Nephron progenitor cell (in vitro differentiated cells): ENCODE data around the gene CDC7.
"Not testable (repeated sequence)": the region's sequence is repeated elsewhere in the genome, so short reads cannot be mapped to it uniquely, and the experiment has no call there.

ENCODE experiments used
- DNase-seq: peaks from one replicate; pipeline ENCODE4 v3.0.0; 2021
- H3K27ac Mint-ChIP-seq: 2 replicates; pipeline ENCODE4 v1.8.0; 2021; ENCODE audit warnings: mild to moderate bottlenecking, moderate library complexity, mixed read lengths
- H3K27me3 Mint-ChIP-seq: 2 replicates; pipeline ENCODE4 v1.8.0; 2021; ENCODE audit warnings: mild to moderate bottlenecking, low read depth, mixed read lengths; ENCODE audit not compliant: poor library complexity
- H3K36me3 Mint-ChIP-seq: 2 replicates; pipeline ENCODE4 v1.8.0; 2021; ENCODE audit warnings: low read depth, mixed read lengths
- H3K4me1 Mint-ChIP-seq: 2 replicates; pipeline ENCODE4 v1.8.0; 2021; ENCODE audit warnings: mixed read lengths
- H3K4me3 Mint-ChIP-seq: 2 replicates; pipeline ENCODE4 v1.8.0; 2021; ENCODE audit warnings: mild to moderate bottlenecking, moderate library complexity, mixed read lengths
- H3K9me3 Mint-ChIP-seq: 2 replicates; pipeline ENCODE4 v1.8.0; 2021; ENCODE audit warnings: mild to moderate bottlenecking, moderate library complexity, mixed read lengths
- TF ChIP-seq, protein P1 (sequence below): fragments of 200-600 bp; sonication (generic); IDR thresholded peaks from 2 replicates; pipeline ENCODE4 v1.5.0; 2021; ENCODE audit warnings: antibody characterized with exemption

The CDC7 gene

GRCh38 chr1:91513160-91513559 lies 12.5 kb downstream of the CDC7 start:
- H3K4me3 Mint-ChIP-seq, result no peak overlapping the region
- H3K27ac Mint-ChIP-seq, result no peak overlapping the region
- peaks cover 54% of the 10 kb centered on the region for H3K36me3 Mint-ChIP-seq
- no peaks in the 10 kb centered on the region for H3K9me3 Mint-ChIP-seq
- no peaks in the 10 kb centered on the region for H3K27me3 Mint-ChIP-seq
- no peaks in the 10 kb centered on the region for H3K4me1 Mint-ChIP-seq
- TF ChIP-seq, protein P1, sequence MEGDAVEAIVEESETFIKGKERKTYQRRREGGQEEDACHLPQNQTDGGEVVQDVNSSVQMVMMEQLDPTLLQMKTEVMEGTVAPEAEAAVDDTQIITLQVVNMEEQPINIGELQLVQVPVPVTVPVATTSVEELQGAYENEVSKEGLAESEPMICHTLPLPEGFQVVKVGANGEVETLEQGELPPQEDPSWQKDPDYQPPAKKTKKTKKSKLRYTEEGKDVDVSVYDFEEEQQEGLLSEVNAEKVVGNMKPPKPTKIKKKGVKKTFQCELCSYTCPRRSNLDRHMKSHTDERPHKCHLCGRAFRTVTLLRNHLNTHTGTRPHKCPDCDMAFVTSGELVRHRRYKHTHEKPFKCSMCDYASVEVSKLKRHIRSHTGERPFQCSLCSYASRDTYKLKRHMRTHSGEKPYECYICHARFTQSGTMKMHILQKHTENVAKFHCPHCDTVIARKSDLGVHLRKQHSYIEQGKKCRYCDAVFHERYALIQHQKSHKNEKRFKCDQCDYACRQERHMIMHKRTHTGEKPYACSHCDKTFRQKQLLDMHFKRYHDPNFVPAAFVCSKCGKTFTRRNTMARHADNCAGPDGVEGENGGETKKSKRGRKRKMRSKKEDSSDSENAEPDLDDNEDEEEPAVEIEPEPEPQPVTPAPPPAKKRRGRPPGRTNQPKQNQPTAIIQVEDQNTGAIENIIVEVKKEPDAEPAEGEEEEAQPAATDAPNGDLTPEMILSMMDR, result peak; percentile 19
- DNase-seq, result no peak

DNA sequence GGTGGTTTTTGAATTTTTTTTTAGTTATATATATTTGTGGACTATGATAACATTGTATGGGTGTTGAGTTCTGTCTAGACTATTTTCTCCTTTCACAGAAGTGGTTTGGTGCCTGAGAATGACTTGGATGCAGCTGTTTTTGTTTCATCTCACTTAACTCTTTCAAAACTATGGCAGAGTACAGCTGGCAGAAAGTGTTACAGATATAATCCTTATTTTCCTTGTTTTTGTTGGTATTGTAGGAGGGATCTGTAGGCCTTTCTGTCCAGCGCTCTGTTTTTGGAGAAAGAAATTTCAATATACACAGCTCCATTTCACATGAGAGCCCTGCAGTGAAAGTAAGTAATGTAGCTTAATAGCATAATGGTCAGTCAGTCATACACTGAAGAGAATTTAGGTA lies 13.1 kb downstream of the CDC7 start:
- Mint-ChIP-seq H3K27me3 (no peaks in the 10 kb centered on the region), H3K4me1 (no peaks in the 10 kb centered on the region), H3K27ac (no peak overlapping the region), H3K36me3 (peaks cover 57% of the 10 kb centered on the region), H3K4me3 (no peak overlapping the region), H3K9me3 (no peaks in the 10 kb centered on the region)
- TF ChIP-seq, protein P1, result no peak
- DNase-seq, result no peak

GRCh38 chr1:91515994-91516393 lies 15.3 kb downstream of the CDC7 start:
- DNase-seq, result no peak
- no peak overlapping the region for H3K27ac Mint-ChIP-seq
- TF ChIP-seq, protein P1, result no peak
- no peak overlapping the region for H3K4me3 Mint-ChIP-seq
- H3K36me3 Mint-ChIP-seq, result peaks cover 44% of the 10 kb centered on the region
- no peaks in the 10 kb centered on the region for H3K4me1 Mint-ChIP-seq
- H3K9me3 Mint-ChIP-seq, result no peaks in the 10 kb centered on the region
- no peaks in the 10 kb centered on the region for H3K27me3 Mint-ChIP-seq

DNA sequence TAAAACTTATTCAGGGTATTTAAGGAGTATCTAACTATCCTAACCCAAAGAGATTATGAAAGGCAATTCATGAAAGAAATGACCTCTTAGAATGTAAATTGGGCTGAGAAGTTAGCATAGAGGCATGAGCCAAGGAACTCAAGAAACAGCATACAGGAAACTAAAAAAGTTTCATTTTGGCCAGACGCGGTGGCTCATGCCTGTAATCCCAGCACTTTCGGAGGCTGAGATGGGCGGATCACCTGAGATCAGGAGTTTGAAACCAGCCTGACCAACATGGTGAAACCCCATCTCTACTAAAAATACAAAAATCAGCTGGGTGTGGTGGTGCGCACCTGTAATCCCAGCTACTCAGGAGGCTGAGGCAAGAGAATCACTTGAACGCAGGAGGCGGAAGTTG lies 16.0 kb downstream of the CDC7 start:
- H3K27me3 Mint-ChIP-seq, H3K27ac Mint-ChIP-seq, DNase-seq, H3K4me3 Mint-ChIP-seq, H3K9me3 Mint-ChIP-seq, H3K4me1 Mint-ChIP-seq: not testable (repeated sequence)
- peaks cover 44% of the 10 kb centered on the region for H3K36me3 Mint-ChIP-seq

DNA sequence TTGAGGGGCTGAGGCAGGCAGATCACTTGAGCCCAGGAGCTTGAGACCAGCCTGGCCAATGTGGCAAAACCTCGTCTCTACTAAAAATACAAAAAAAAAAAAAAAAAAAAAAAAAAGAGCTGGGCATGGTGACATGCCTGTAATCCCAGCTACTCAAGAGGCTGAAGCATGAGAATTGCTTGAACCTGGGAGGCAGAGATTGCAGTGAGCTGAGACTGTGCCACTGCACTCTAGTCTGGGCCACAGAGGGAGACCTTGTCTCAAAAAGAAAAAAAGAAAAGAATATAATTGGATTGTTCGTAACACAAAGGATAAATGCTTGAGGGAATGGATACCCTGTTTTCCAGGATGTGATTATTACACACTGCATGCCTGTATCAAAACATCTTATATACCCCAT lies 18.5 kb downstream of the CDC7 start:
- not testable (repeated sequence) for DNase-seq, H3K27ac Mint-ChIP-seq, H3K4me3 Mint-ChIP-seq, H3K4me1 Mint-ChIP-seq, H3K27me3 Mint-ChIP-seq, H3K9me3 Mint-ChIP-seq
- peaks cover 48% of the 10 kb centered on the region for H3K36me3 Mint-ChIP-seq

- no peak for DNase-seq
- TF ChIP-seq, protein P1, result no peak
- H3K27ac Mint-ChIP-seq, result no peak overlapping the region
- H3K27me3 Mint-ChIP-seq, result no peaks in the 10 kb centered on the region
- H3K9me3 Mint-ChIP-seq, result no peaks in the 10 kb centered on the region
- H3K36me3 Mint-ChIP-seq, result peaks cover 40% of the 10 kb centered on the region
- no peak overlapping the region for H3K4me3 Mint-ChIP-seq
- H3K4me1 Mint-ChIP-seq, result no peaks in the 10 kb centered on the region
Observed at GRCh38 chr1:91520942-91521507, 20.4 kb downstream of the CDC7 start.

- Mint-ChIP-seq H3K4me1 (peaks cover under 1% of the 10 kb centered on the region), H3K27me3 (no peaks in the 10 kb centered on the region), H3K9me3 (no peaks in the 10 kb centered on the region), H3K36me3 (peaks cover 17% of the 10 kb centered on the region), H3K4me3 (no peak overlapping the region), H3K27ac (peak overlapping the region; percentile 7)
- TF ChIP-seq, protein P1, result no peak
- DNase-seq, result no peak
Observed at GRCh38 chr1:91523482-91523881, 22.8 kb downstream of the CDC7 start.
